ENCODE data around the gene HFM1.

The HFM1 gene

GRCh38 chr1:91273875-91274274 lies 130.8 kb downstream of the HFM1 start:
- no peak for DNase-seq (ENCODE audit: low read depth in 1 of 2, low spot score in 1 of 2)

- DNase-seq (ENCODE audit: low read depth in 1 of 2, low spot score in 1 of 2), result no peak
These were observed 143.0 kb downstream of the HFM1 start for GRCh38 chr1:91261655-91262054.

GRCh38 chr1:91245435-91245834 lies 159.2 kb downstream of the HFM1 start:
- DNase-seq (ENCODE audit: low read depth in 1 of 2, low spot score in 1 of 2), result no peak

GRCh38 chr1:91244737-91245136 lies 159.9 kb downstream of the HFM1 start:
- no peak for DNase-seq (ENCODE audit: low read depth in 1 of 2, low spot score in 1 of 2)

DNA sequence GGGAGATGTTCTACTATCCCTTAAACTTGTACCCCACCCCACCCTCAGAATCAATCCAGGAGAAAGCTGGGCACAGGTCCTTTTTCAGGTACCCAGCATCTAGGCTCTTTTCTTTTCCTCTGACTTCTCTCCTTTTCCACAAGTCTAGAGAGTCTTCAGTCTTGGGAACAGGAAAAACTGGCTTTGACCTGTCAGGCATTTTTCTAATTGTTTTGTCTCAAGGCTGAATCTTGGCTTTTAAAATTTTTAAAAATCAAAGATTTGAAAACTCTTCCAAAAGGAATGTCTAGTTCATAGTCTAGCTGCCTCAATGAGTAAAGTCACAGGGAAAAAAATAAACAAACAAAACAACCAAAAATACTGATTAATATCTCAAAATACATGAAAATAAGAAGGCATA lies 161.5 kb downstream of the HFM1 start:
- no peak for DNase-seq (ENCODE audit: low read depth in 1 of 2, low spot score in 1 of 2)

DNA sequence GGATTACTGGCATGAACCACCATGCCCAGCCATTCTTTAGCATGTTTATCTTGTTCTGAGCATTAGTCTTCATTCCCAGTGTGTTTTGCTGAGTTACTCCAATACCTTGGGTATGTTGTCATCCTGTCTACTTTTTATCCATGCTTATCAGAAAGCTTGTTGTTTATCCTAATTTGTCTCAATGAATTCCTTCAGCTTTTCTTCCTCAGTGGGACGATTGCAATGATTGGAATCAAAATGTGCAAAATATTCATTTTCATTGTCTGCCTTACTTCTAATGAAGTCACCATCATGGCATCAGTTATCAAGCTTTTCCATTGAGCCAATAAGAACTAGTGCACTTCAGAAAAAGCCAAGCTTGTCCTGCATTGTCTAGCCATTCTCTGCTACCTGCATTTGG lies 170.5 kb downstream of the HFM1 start:
- no peak for DNase-seq (ENCODE audit: low read depth in 1 of 2, low spot score in 1 of 2)

DNA sequence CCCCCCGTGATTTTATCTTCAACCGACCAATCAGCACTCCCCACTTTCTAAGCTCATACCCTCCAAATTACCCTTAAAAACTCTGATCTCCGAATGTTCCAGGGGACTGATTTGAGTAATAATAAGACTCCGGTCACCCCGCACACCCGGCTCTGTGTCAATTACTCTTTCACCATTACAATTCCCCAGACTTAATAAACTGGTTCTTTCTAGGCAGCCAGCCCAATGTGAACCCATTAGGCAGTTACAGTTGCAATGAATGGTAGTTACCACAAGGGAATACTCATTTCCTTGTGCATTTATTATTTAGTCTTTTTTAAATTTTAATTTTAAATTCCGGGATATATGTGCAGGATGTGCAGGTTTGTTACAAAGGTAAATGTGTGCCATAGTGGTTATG lies 177.9 kb downstream of the HFM1 start:
- no peak for DNase-seq (ENCODE audit: low read depth in 1 of 2, low spot score in 1 of 2)

DNA sequence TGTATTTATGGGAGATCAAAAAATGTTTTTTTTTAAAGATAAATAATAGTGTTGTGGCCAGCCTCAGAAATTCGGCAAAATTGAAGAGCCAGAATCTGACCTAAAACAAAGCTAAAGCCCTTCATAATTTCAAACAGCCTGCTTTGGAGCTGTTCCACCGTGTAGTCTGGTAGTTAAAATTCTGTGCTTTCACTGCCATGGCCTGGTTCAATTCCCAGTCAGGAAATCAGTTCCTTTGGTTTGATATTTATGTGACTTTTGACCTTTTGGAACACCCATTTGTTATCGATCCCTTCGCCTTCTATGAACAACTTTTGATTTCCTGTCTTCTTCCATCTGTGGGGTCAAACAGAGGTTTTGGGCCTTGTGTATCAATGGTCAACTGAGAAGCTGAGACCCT lies 179.8 kb downstream of the HFM1 start:
- no peak for DNase-seq (ENCODE audit: low read depth in 1 of 2, low spot score in 1 of 2)

DNA sequence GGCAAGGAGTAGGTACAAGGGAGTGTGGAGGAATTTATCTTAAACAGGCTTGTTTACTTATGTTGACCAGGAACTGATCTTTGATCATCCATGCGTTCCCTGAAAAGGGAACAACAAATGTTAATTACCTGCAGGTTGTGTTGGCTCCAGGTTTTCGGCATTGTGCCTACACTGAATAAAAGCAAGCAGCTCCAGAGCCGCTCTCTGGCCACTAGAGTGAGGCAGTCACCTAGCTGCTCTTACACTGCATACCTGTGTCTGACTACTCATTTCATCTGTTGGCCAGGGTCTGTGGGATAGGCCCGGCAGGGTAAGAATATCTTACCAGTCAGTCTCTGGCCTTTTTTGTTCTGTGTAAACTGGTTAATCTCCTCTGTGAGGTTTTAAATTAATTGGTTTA lies 183.6 kb downstream of the HFM1 start:
- no peak for DNase-seq (ENCODE audit: low read depth in 1 of 2, low spot score in 1 of 2)

GRCh38 chr1:91217911-91218310 lies 186.7 kb downstream of the HFM1 start:
- DNase-seq (ENCODE audit: low read depth in 1 of 2, low spot score in 1 of 2), result no peak
